A549 treated with Hydrocortisone at 1 μM for 4 hours (cell line): ENCODE data around the gene DCUN1D1. TPM values are rescaled to one million over a fixed set of nuclear protein-coding genes. Genes with fewer than 3 reads are reported as not detected.

ENCODE experiments used
- total RNA-seq: library from RNA; stranded (reverse); fragments of 200-300 nt; extraction: Qiagen RNA extraction; gene quantifications from 5 replicates; pipeline ENCODE4 v1.2.3, GENCODE V29; 2022

Gene DCUN1D1
- 15.8 to 19.8 TPM (median 18.9 TPM) in 5 replicates for total RNA-seq

GRCh38 chr3:182980204-182981037 is at the start of gene DCUN1D1:
Gene DCUN1D1, minus strand, starts transcription at chr3:182980538. Its CDS starts 49 bp downstream, at chr3:182980489.

Other genes with a start within 250 kb of the DCUN1D1 start
- gene ATP11B, start 187.0 kb downstream of the DCUN1D1 start, total RNA-seq = 7.7 to 15.1 TPM (median 11.6 TPM) in 5 replicates
- 7.3 to 9.2 TPM (median 8.5 TPM) in 5 replicates for gene MCCC1, start 119.0 kb upstream of the DCUN1D1 start, total RNA-seq
- 0.15 to 0.47 TPM (median 0.29 TPM) in 5 replicates for gene LAMP3, start 182.2 kb upstream of the DCUN1D1 start, total RNA-seq